Gastroesophageal sphincter (tissue), 4 donors: ENCODE results near the gene OTP. TPM values are rescaled to one million over a fixed set of nuclear protein-coding genes. Genes with fewer than 3 reads are reported as not detected.

ENCODE experiments used
- ATAC-seq: fragments of 150-250 bp; one replicate; pipeline ENCODE4 v1.9.1; 2016; ENCODE audit warnings: mild to moderate bottlenecking, moderate library complexity
- H3K27ac ChIP-seq, 4 donors: fragments of 200-600 bp; sonication (generic) in 3 of 4; 1 replicate in 3 of 4; 2 replicates in 1 of 4; pipeline ENCODE4 v1.5.1; 2016 to 2019
- H3K27me3 ChIP-seq: fragments of 200-600 bp; sonication (generic); one replicate; pipeline ENCODE4 v1.5.1; 2019
- H3K36me3 ChIP-seq, 2 donors: fragments of 200-600 bp; sonication (generic); one replicate each; pipeline ENCODE4 v1.5.1; 2019; ENCODE audit warnings: control low read depth in 1 of 2
- H3K4me1 ChIP-seq, 3 donors: fragments of 200-600 bp; sonication (generic); 1 replicate in 2 of 3; 2 replicates in 1 of 3; pipeline ENCODE4 v1.5.1; 2016 to 2019; ENCODE audit warnings: control low read depth in 2 of 3
- H3K4me3 ChIP-seq, 2 donors: fragments of 200-600 bp; sonication (generic); one replicate each; pipeline ENCODE4 v1.5.1; 2019; ENCODE audit warnings: mild to moderate bottlenecking in 1 of 2, moderate library complexity in 1 of 2
- H3K9me3 ChIP-seq, 3 donors: fragments of 200-600 bp; sonication (generic); one replicate each; pipeline ENCODE4 v1.5.1; 2017 to 2019; ENCODE audit warnings: control low read depth in 2 of 3
- EP300 ChIP-seq: sonication (generic); formaldehyde crosslinking; IDR thresholded peaks from one replicate; pipeline ENCODE4 v1.6.1; 2017; ENCODE audit warnings: antibody characterized with exemption, mild to moderate bottlenecking
- POLR2A ChIP-seq, 2 donors: fragments of 450-650 bp; IDR thresholded peaks; one replicate each; pipeline ENCODE4 v1.6.1; 2017; ENCODE audit warnings: antibody characterized with exemption in 2 of 2, mild to moderate bottlenecking in 2 of 2, moderate library complexity in 1 of 2
- POLR2AphosphoS5 ChIP-seq: sonication (generic); formaldehyde crosslinking; IDR thresholded peaks from one replicate; pipeline ENCODE4 v1.6.1; 2017; ENCODE audit warnings: antibody characterized with exemption
- WGBS, 2 donors: methylation state at CpG; one replicate each; pipeline ENCODE4 v1.1.5; 2018; ENCODE audit warnings: low coverage in 1 of 2; 5-methylcytosine and 5-hydroxymethylcytosine counted together
- total RNA-seq, 4 donors: library from RNA; depleted of rRNA; stranded (reverse); fragments of >200 nt; gene quantifications; one replicate each; pipeline ENCODE4 v1.1.0, GENCODE V29; 2016
- TF ChIP-seq, protein P1 (sequence below), 4 experiments: fragments of 200-600 bp in 2 of 4; fragments of 450-650 bp in 2 of 4; sonication (generic) in 1 of 4; IDR thresholded peaks; one replicate each; pipeline ENCODE4 v1.5.1; 2017 to 2019; ENCODE audit warnings: antibody characterized with exemption in 4 of 4, mild to moderate bottlenecking in 2 of 4, moderate library complexity in 2 of 4

Gene OTP
- total RNA-seq, 4 donors from 2014 or later = 0.50 TPM; not detected in 3

GRCh38 chr5:77632526-77633206, 5.8 kb downstream of the OTP start:
- TF ChIP-seq EP300 = no peak
- TF ChIP-seq, protein P1, sequence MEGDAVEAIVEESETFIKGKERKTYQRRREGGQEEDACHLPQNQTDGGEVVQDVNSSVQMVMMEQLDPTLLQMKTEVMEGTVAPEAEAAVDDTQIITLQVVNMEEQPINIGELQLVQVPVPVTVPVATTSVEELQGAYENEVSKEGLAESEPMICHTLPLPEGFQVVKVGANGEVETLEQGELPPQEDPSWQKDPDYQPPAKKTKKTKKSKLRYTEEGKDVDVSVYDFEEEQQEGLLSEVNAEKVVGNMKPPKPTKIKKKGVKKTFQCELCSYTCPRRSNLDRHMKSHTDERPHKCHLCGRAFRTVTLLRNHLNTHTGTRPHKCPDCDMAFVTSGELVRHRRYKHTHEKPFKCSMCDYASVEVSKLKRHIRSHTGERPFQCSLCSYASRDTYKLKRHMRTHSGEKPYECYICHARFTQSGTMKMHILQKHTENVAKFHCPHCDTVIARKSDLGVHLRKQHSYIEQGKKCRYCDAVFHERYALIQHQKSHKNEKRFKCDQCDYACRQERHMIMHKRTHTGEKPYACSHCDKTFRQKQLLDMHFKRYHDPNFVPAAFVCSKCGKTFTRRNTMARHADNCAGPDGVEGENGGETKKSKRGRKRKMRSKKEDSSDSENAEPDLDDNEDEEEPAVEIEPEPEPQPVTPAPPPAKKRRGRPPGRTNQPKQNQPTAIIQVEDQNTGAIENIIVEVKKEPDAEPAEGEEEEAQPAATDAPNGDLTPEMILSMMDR (IDR thresholded peaks at IDR 0.05) = no peak
- TF ChIP-seq POLR2AphosphoS5 = no peak
- H3K27ac ChIP-seq = no peak overlapping the region
- H3K9me3 ChIP-seq = peaks cover 0 to 8% (median 0%) of the 10 kb centered on the region in 3 donors
- no peak for ATAC-seq
- WGBS, 2 donors = 4 to 9% methylated on average over 7 to 14 of the region's 33 CpGs
- H3K4me3 ChIP-seq = no peak overlapping the region
- peaks cover 100% of the 10 kb centered on the region for H3K27me3 ChIP-seq
- H3K36me3 ChIP-seq = no peaks in the 10 kb centered on the region
- peaks cover 0 to 49% (median 26%) of the 10 kb centered on the region in 3 donors for H3K4me1 ChIP-seq

- no CpG with 5 or more reads among the region's 65 CpGs for WGBS, 2 donors
- Histone ChIP-seq H3K36me3 (no peaks in the 10 kb centered on the region), H3K4me3 (peak overlapping the region; percentile 8 to 52), H3K27ac (no peak overlapping the region), H3K4me1 (peaks cover 0 to 35% (median 15%) of the 10 kb centered on the region in 3 donors), H3K9me3 (peaks cover 0 to 16% (median 0%) of the 10 kb centered on the region in 3 donors), H3K27me3 (peaks cover 100% of the 10 kb centered on the region)
- TF ChIP-seq POLR2A (IDR thresholded peaks at IDR 0.05) = no peak
- TF ChIP-seq POLR2AphosphoS5 = no peak
- TF ChIP-seq, protein P1 (IDR thresholded peaks at IDR 0.05) = no peak
- no peak for TF ChIP-seq EP300
- ATAC-seq = peak; percentile 53
Measured at GRCh38 chr5:77630114-77630680, 8.3 kb downstream of the OTP start.

- Histone ChIP-seq H3K4me3 (peak overlapping the region in 1 of 2 donors; percentile 52), H3K27ac (no peak overlapping the region), H3K27me3 (peaks cover 99% of the 10 kb centered on the region), H3K36me3 (no peaks in the 10 kb centered on the region), H3K4me1 (peaks cover 0 to 35% (median 15%) of the 10 kb centered on the region in 3 donors), H3K9me3 (peaks cover 0 to 16% (median 0%) of the 10 kb centered on the region in 3 donors)
- 3 to 5% methylated on average over 8 to 34 of the region's 52 CpGs for WGBS, 2 donors
- TF ChIP-seq POLR2AphosphoS5 (peak; percentile 0), POLR2A (IDR thresholded peaks at IDR 0.05) (no peak)
- no peak for ATAC-seq
Measured at GRCh38 chr5:77629509-77630113, 8.9 kb downstream of the OTP start.

DNA sequence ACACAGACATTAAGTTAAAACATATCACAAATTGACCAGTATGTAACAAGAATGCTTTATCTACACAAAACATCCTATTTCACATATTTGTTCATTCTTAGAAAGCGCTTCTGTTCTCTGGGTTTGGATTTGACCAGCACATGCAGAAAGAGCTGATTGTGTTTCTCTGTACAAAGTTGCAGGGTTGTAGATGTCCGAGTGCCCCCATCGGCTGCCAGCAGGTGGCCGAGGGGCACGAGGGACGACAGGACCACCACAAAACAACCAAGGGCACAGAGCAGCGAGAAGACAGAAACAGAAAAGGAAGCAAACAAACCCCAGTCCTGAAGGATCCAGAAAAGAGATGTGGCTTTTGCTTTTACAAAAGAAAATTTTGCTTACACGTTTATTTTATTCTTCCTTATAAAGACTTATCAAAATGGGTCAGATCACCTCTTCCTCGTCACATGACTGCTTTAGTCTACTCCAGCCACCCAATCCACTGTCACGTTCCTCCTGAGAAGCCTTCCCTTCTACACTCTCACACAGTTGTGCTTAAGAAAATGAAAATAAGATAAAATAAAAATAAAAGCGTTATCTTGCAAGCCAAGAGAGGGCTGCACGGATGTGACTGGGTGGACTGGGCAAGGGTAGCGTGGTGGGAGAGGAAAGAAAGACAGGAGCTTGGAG, 9.5 kb downstream of the OTP start:
- 15 to 35% methylated on average over 6 to 13 of the region's 13 CpGs for WGBS, 2 donors
- no peaks in the 10 kb centered on the region for H3K36me3 ChIP-seq
- peaks cover 0 to 16% (median 0%) of the 10 kb centered on the region in 3 donors for H3K9me3 ChIP-seq
- peaks cover 0 to 35% (median 15%) of the 10 kb centered on the region in 3 donors for H3K4me1 ChIP-seq
- ATAC-seq = no peak
- H3K27me3 ChIP-seq = peaks cover 99% of the 10 kb centered on the region
- H3K4me3 ChIP-seq = no peak overlapping the region
- no peak overlapping the region for H3K27ac ChIP-seq
- TF ChIP-seq POLR2A (IDR thresholded peaks at IDR 0.05) (no peak), EP300 (no peak)

GRCh38 chr5:77627869-77628674, 10.4 kb downstream of the OTP start:
- no peak for ATAC-seq
- Histone ChIP-seq H3K27me3 (peaks cover 99% of the 10 kb centered on the region), H3K36me3 (no peaks in the 10 kb centered on the region), H3K9me3 (peaks cover 0 to 16% (median 0%) of the 10 kb centered on the region in 3 donors), H3K4me1 (peaks cover 0 to 35% (median 15%) of the 10 kb centered on the region in 3 donors), H3K4me3 (no peak overlapping the region), H3K27ac (no peak overlapping the region)
- TF ChIP-seq, protein P1 (IDR thresholded peaks at IDR 0.05) = no peak
- no peak for TF ChIP-seq POLR2AphosphoS5
- no peak for TF ChIP-seq POLR2A (IDR thresholded peaks at IDR 0.05)
- TF ChIP-seq EP300 = no peak
- WGBS, 2 donors = 4 to 5% methylated on average over 4 to 5 of the region's 69 CpGs
